ENCODE results near the gene ZBTB40. TPM values are rescaled to one million over a fixed set of nuclear protein-coding genes. Genes with fewer than 3 reads are reported as not detected.

ZBTB40 gene
- total RNA-seq, 1 experiment from 2014 or later: 16.3 TPM

- Histone ChIP-seq H3K4ac (ENCODE audit: low read depth, low read length) (no peak overlapping the region), H4K5ac (ENCODE audit: insufficient read length, low read depth, low read length) (no peak overlapping the region), H2AFZ (ENCODE audit: low read length) (no peak overlapping the region), H2BK120ac (ENCODE audit: low read depth, low read length, poor library complexity, severe bottlenecking) (no peak overlapping the region), H3K27me3 (ENCODE audit: insufficient read depth, low read length) (no peaks in the 10 kb centered on the region), H3K27ac (ENCODE audit: insufficient read length, low read depth, low read length) (no peak overlapping the region), H3T11ph (ENCODE audit: low read length) (no peak overlapping the region), H3K23me2 (ENCODE audit: insufficient read length, low read depth, low read length, poor library complexity, severe bottlenecking) (no peaks in the 10 kb centered on the region), H4K91ac (ENCODE audit: insufficient read length, low read depth, low read length) (no peak overlapping the region), H3K14ac (ENCODE audit: insufficient read depth, low read length) (no peak overlapping the region), H3K9me3 (ENCODE audit: control insufficient read depth, low read depth, low read length) (no peaks in the 10 kb centered on the region), H4K8ac (replicated peaks; ENCODE audit: insufficient read length, low read depth, low read length) (no peak overlapping the region), H3K9ac (ENCODE audit: extremely low read depth, insufficient read length, low read length) (no peak overlapping the region), H2BK15ac (ENCODE audit: low read depth, low read length) (no peak overlapping the region), H3K56ac (ENCODE audit: insufficient read length, low read depth, low read length) (no peak overlapping the region), H3K18ac (ENCODE audit: insufficient read length, low read depth, low read length) (no peak overlapping the region), H2AK5ac (ENCODE audit: insufficient read length, low read length) (no peak overlapping the region), H3K79me2 (ENCODE audit: insufficient read depth, low read length) (no peaks in the 10 kb centered on the region), H2BK5ac (ENCODE audit: insufficient read length, low read length) (no peak overlapping the region), H2BK20ac (ENCODE audit: low read depth, low read length, poor library complexity, severe bottlenecking) (no peak overlapping the region), H3K79me1 (ENCODE audit: insufficient read depth, low read depth, low read length, poor library complexity, severe bottlenecking) (no peaks in the 10 kb centered on the region), H3K4me2 (ENCODE audit: insufficient read depth, insufficient read length, low read length) (no peak overlapping the region), H2BK12ac (ENCODE audit: insufficient read length, low read depth, low read length) (no peak overlapping the region), H4K20me1 (ENCODE audit: control insufficient read depth, insufficient read depth, insufficient read length) (no peaks in the 10 kb centered on the region), H3K23ac (ENCODE audit: insufficient read length, low read depth, low read length) (no peak overlapping the region), H3K4me1 (ENCODE audit: insufficient read depth, low read length) (no peaks in the 10 kb centered on the region; the same call in 1 of the 2 replicates)
- TF ChIP-seq CTCF (conservative IDR thresholded peaks at IDR 0.05): no peak
- no peak for DNase-seq
- peaks cover 3% of the 10 kb centered on the region for H3K27me3 Mint-ChIP-seq (ENCODE audit: low read depth)
- peaks cover 0 to 4% (median 3%) of the 10 kb centered on the region in 3 experiments; a peak in 2 of 7 replicates for H3K36me3 Mint-ChIP-seq (ENCODE audit: insufficient read depth in 1 of 3, low read depth in 3 of 3)
- no peak overlapping the region for H3K4me3 Mint-ChIP-seq
- peak overlapping the region in 1 of 3 experiments; percentile 73; a peak in 1 of 7 replicates for H3K27ac Mint-ChIP-seq
- H3K4me1 Mint-ChIP-seq: peaks cover 16 to 22% of the 10 kb centered on the region in 2 experiments
- WGBS (ENCODE audit: extremely low coverage, insufficient read length, low lambda C conversion rate): no CpG with 5 or more reads among the region's 11 CpGs
- peaks cover 4 to 5% of the 10 kb centered on the region in 2 experiments; a peak in 2 of 5 replicates for H3K9me3 Mint-ChIP-seq
Measured at GRCh38 chr1:22414244-22414751, 37.4 kb upstream of the ZBTB40 start.
